ENCODE measurements around the gene DHRS3.
A peak's percentile ranks its signal among the peaks of the same experiment; 100 is the strongest.
"Not testable (repeated sequence)": the region's sequence is repeated elsewhere in the genome, so short reads cannot be mapped to it uniquely, and the experiment has no call there.

DHRS3 gene, protein sequence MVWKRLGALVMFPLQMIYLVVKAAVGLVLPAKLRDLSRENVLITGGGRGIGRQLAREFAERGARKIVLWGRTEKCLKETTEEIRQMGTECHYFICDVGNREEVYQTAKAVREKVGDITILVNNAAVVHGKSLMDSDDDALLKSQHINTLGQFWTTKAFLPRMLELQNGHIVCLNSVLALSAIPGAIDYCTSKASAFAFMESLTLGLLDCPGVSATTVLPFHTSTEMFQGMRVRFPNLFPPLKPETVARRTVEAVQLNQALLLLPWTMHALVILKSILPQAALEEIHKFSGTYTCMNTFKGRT

DNA sequence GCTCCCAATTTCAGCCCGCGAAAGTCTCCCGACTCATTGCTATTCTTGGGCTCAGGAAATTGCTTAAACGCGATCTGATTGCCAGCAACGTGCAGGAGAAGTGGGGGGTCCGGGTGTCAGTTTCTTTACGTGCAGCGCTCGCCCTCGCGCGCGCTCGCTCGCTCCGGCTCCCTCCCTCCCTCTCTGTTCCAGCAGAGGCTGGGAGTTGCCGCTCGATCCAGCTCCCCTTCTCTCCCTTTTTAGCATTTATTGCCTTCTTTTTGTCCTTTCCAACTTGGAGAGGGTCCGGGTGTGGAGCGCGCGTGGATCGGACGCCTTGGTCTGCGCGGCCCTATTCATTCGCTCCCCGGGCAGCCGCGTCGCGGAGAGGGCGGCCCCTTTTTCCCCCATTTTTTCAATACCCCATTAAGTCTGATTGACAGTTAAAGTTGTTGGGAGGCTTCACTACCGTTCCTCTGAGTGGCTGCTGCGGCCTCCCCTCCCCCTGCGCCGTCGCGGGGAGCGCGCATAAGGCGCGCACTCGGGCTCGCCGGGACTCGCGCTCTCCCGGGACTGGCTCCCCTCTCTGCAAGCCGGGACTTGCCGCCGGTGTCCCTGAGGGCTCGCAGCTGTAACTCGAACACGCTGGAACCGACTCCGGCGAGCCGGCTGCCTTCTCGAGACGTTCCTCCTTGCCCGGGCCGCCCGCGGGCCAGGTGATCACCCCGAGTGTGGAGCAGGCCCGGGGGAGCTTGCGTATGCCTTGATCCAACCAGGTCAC, at the start of gene DHRS3:
Gene DHRS3 (minus strand): TSS at position 310 of the 760 bp plus-strand sequence. CDS start 862 bp downstream, outside the sequence.
- DNase-seq (ENCODE audit: low read depth) = peak; percentile 34

GRCh38 chr1:12666141-12666735, 48.2 kb upstream of the DHRS3 start:
- no peak for DNase-seq (ENCODE audit: low read depth)

DNA sequence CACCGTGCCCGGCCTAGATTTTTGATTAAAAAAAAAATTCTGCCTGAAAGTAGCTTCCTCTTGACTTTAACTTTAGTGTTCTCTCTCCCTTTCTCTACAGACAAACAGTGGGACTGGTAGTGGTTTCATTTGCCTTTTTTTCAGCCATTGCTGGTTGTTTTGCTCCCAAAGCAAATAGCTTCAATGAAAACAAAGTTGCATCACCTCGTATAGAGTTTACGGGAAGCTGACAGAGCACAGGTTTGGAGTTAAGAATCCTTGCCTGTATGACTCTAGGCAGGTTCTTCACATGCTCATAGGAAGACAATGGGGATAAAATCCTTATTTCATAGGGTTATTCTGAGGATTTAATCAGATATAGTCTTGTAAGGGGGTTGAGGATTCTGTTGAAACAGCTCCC, 47.5 kb upstream of the DHRS3 start:
- no peak for DNase-seq (ENCODE audit: low read depth)

- DNase-seq (ENCODE audit: low read depth) = no peak
Measured at GRCh38 chr1:12662556-12662955, 44.5 kb upstream of the DHRS3 start.

GRCh38 chr1:12661606-12662219, 43.7 kb upstream of the DHRS3 start:
- DNase-seq (ENCODE audit: low read depth) = no peak

DNA sequence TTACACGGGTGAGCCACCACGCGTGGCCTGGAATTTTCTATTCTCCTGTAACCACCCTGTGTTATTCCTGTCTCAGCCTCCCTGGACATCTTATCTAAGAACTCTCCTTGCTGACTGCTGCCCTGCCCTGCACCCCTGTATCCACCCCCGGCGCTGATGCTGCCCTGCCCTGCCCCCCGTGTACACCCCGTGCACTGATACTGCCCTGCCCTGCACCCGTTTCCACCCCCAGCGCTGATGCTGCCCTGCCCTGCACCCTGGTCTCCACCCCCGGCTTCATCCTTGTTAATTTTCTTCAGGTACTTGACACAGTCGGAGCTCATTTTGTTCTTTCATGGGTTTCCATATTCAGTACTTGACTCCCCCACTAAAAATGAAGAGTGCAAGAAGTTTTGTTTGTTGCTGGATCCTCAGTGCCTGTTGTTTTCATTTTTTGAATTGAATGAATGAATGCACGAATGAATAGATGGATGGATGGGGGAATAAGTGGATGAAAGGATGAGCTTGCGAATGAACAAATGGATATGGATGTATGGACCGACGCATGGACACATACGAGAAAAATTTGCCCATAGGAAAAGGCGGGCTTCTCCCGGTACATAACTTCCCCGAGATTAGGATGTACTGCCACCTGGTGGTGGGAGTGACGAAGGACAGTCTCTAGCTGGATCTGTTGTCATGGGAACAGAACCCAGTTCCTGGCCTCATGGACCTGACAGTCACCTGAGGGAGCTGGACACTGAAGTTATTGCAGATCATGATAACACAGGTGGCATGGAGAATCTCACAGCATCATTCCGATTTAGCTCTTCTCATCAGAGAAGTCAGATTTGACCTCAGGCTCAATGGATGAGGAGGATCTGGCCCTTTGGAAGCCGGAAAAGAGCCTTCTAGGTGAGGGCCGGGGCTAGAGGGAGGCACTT, 40.8 kb upstream of the DHRS3 start:
- DNase-seq (ENCODE audit: low read depth) = peak; percentile 55

GRCh38 chr1:12657885-12658512, 40.0 kb upstream of the DHRS3 start:
- DNase-seq (ENCODE audit: low read depth) = not testable (repeated sequence)

GRCh38 chr1:12657060-12657884, 39.3 kb upstream of the DHRS3 start:
- DNase-seq (ENCODE audit: low read depth) = no peak

DNA sequence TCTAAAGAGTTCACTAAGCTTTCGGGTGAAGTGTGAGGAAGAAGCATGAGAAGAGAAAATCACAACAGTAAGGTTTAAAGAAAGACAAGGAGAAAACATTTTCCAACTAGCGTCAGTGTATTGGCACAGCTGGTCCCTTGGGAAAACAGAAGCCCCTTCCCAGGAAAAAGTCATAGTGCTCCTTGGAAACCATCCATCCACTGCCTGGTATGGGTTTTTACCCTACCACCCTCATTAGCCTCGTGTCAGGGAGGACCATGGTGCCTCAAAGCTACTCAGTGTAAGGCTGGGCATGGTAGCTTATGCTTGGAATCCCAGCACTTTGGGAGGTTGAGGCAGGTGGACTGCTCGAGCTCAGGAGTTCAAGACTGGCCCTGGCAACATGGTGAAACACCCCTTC, 38.6 kb upstream of the DHRS3 start:
- no peak for DNase-seq (ENCODE audit: low read depth)

DNA sequence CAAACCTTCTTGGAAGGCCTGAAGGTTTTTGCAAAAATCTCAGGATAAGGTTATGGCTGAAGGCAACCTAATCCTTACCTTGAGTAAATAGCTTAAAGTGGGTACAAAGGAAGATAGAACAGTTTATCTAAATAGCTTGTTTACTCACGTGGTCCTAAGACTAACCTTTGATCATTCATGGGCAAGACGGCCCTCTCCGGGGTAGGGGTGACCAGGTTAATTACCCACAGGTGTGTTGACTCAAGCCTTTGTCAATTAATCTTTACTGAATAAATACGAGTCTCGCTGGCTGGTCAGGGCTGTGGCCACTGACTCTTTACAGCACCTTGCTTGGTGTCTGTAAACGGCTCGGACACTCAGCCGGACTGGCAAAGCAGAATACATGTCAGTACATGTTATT, 36.6 kb upstream of the DHRS3 start:
- DNase-seq (ENCODE audit: low read depth) = no peak

GRCh38 chr1:12654004-12654567, 36.1 kb upstream of the DHRS3 start:
- no peak for DNase-seq (ENCODE audit: low read depth)

- no peak for DNase-seq (ENCODE audit: low read depth)
Measured at GRCh38 chr1:12649971-12650421, 32.0 kb upstream of the DHRS3 start.

- no peak for DNase-seq (ENCODE audit: low read depth)
Measured at GRCh38 chr1:12648741-12649140, 30.7 kb upstream of the DHRS3 start.

DNA sequence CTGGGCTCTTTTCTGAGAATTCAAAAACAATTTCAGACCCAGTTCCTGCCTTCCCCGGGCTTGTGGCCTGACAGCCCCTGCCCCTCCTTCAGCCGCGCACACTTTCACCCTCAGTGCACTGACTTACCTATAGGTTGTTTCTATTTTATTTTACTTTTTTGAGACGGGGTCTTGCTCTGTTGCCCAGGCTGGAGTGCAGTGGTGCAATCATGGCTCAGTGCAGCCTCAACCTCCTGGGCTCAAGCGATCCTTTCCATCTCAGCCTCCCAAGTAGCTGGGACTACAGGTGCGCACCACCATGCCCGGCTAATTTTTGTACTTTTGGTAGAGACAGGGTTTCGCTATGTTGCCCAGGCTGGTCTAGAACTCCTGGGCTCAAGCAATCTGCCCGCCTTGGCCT, 27.4 kb upstream of the DHRS3 start:
- DNase-seq (ENCODE audit: low read depth) = not testable (repeated sequence)

DNA sequence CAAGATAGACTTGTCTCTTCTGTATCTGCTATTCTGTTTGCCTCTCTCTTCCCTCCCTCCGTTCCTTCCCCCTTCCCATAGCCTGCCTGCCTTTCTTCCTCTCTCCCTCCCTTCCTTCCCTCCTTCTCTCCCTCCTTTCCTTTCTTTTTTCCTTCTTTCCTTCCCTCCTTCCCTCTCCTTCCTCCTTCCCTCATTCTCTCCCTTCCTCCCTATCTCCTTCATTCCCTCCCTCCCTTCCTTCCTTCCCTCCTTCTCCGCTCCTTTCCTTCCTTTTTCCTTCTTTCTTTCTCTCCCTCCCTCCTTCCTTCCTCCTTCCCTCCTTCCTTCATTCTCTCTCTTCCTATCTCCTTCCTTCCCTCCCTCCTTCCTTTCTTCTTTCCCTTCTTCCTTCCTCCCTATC, 26.8 kb upstream of the DHRS3 start:
- no peak for DNase-seq (ENCODE audit: low read depth)

DNA sequence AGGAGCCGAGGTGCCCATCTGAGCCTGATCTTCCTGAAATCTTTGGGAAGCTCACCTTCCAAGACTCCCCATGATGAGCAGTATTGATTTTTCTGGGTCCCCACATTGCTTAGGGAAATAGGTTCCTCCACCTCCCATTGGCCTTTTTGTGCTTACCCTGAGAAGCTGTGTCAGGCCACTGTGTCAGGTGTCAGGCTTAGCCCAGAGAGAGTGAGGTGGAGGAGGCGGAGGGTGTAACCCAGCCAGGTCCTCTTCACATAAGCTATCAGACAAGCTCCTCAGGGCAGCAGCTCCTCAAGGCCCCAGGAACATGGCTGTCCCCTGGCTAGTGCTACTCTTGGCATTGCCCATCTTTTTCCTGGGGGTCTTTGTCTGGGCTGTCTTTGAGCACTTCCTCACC, 26.2 kb upstream of the DHRS3 start:
- DNase-seq (ENCODE audit: low read depth) = no peak

DNA sequence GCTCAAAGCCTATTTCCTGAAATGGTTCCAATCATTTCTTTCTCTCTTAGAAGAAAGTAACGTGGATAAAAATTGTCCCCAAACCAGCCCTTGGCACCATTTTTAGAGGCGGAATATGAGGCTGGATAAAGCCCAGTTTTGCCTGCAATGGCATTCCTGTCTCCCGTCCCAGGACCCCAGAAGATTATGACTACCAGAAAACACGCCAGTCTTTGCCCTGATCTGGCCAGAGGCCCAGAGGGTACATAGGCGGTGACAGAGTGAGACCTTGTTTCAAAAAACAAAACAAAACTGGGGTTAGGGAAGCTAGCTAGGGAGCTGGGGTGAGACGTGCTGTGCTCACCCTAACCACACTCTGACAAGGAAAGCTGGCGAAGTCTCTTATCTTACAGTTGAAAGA, 25.8 kb upstream of the DHRS3 start, which contains the start of gene AADACL4:
Gene AADACL4 (plus strand): TSS at position 301 of the 400 bp plus-strand sequence. CDS start 462 bp downstream, outside the sequence.
- no peak for DNase-seq (ENCODE audit: low read depth)

DNA sequence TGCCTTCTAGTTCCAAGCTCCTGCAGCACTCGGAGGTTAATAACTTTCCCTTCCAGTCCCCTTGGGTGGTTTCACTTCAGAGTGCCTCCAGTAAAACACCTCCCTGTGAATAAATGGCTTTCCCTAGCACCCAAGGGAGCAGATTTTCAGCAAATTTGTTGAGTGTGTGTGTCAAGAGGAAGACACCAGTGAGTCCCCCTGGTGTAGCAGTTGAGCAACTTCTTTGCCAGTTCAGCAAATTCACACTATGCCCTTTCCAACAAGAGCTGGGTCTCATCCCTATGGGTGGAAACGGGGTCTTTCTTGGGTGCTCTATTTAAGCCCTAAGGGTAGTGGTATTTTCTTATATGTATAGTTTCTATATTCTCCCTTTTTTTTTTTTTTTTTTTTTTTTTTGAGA, 25.1 kb upstream of the DHRS3 start:
- no peak for DNase-seq (ENCODE audit: low read depth)

GRCh38 chr1:12640958-12641272, 22.9 kb upstream of the DHRS3 start:
- no peak for DNase-seq (ENCODE audit: low read depth)
